Neutrophil (primary cell): ENCODE measurements around the gene STK11IP.
A peak's percentile ranks its signal among the peaks of the same experiment; 100 is the strongest.

Source experiments
- H3K27ac ChIP-seq: fragments of 200-600 bp; sonication (generic); 2 replicates; pipeline ENCODE4 v1.5.1; 2016; ENCODE audit warnings: mild to moderate bottlenecking, moderate library complexity
- H3K27me3 ChIP-seq: fragments of 200-600 bp; sonication (generic); 2 replicates; pipeline ENCODE4 v1.6.0; 2016; ENCODE audit warnings: mild to moderate bottlenecking
- H3K36me3 ChIP-seq: fragments of 200-600 bp; sonication (generic); 2 replicates; pipeline ENCODE4 v1.5.1; 2017
- H3K4me1 ChIP-seq, 2 experiments: fragments of 200-600 bp in 1 of 2; sonication (generic) in 1 of 2; 1 replicate in 1 of 2; 2 replicates in 1 of 2; pipeline versions ENCODE4 v1.5.1 to v1.6.1; 2013 to 2016; ENCODE audit warnings: low read depth in 1 of 2, low read length in 1 of 2, mild to moderate bottlenecking in 1 of 2, moderate library complexity in 1 of 2; ENCODE audit not compliant: control insufficient read depth in 1 of 2, insufficient read depth in 1 of 2
- H3K4me3 ChIP-seq, 2 experiments: fragments of 200-600 bp in 1 of 2; sonication (generic) in 1 of 2; 1 replicate in 1 of 2; 2 replicates in 1 of 2; pipeline ENCODE4 v1.5.1; 2013 to 2016; ENCODE audit warnings: low read depth in 1 of 2, low read length in 1 of 2, mild to moderate bottlenecking in 1 of 2, moderate library complexity in 1 of 2
- H3K9me3 ChIP-seq: fragments of 200-600 bp; sonication (generic); 2 replicates; pipeline ENCODE4 v1.5.1; 2016
- CTCF ChIP-seq: fragments of 200-600 bp; sonication (generic); IDR thresholded peaks from 2 replicates; pipeline ENCODE4 v1.5.1; 2016; ENCODE audit warnings: antibody characterized with exemption

STK11IP gene

GRCh38 chr2:219552382-219553167 lies 45.1 kb upstream of the STK11IP start:
- no peaks in the 10 kb centered on the region for H3K36me3 ChIP-seq
- peak overlapping the region; percentile 51 to 61 for H3K4me3 ChIP-seq
- TF ChIP-seq CTCF = no peak
- peaks cover 88% of the 10 kb centered on the region for H3K27me3 ChIP-seq
- H3K27ac ChIP-seq = no peak overlapping the region
- H3K9me3 ChIP-seq = no peaks in the 10 kb centered on the region
- H3K4me1 ChIP-seq = peaks cover 9 to 16% of the 10 kb centered on the region in 2 experiments

DNA sequence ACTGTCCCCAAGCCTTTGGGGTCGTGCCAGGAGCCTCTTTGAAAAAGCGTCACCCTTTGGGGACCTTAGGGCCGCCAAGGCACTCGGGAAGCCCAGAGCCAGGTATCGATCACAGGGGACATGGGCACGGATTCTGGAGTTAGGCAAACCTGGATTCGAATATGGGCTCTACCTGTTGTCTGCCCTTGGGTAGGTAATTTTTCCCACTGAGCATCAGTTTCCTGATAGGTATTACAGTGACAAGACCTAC lies 44.6 kb upstream of the STK11IP start:
- Histone ChIP-seq H3K36me3 (no peaks in the 10 kb centered on the region), H3K27ac (no peak overlapping the region), H3K27me3 (peaks cover 83% of the 10 kb centered on the region), H3K4me3 (no peak overlapping the region), H3K9me3 (no peaks in the 10 kb centered on the region), H3K4me1 (peaks cover 9 to 16% of the 10 kb centered on the region in 2 experiments)
- no peak for TF ChIP-seq CTCF

DNA sequence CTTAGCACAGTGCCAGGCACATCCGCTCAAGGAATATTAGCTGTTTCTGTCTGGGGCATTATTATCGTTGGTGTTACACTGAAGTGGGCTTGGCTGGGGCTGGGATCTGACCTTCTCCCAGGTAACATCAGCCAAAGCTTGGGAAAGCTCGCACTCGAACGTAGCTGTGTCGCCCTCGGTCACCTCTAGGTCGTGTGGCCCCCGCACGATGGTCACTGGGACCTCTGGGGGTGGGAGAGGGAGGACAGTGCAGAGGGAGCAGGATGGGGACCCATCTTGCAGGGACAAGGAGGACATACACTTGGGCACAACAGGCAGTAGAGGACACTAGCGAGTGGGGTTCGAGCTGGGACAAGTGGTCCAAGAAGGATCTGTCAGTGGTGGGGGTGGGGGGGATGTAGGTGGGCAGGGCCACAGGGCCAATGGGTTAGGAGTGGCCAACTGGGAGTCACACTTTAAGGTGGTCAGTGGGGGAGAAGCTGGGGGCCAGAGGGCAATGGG lies 44.1 kb upstream of the STK11IP start:
- Histone ChIP-seq H3K4me3 (no peak overlapping the region), H3K36me3 (no peaks in the 10 kb centered on the region), H3K4me1 (peaks cover 9 to 16% of the 10 kb centered on the region in 2 experiments), H3K27me3 (peaks cover 78% of the 10 kb centered on the region), H3K27ac (no peak overlapping the region), H3K9me3 (no peaks in the 10 kb centered on the region)
- no peak for TF ChIP-seq CTCF

GRCh38 chr2:219554350-219554749 lies 43.3 kb upstream of the STK11IP start:
- Histone ChIP-seq H3K36me3 (no peaks in the 10 kb centered on the region), H3K4me1 (peaks cover 9 to 16% of the 10 kb centered on the region in 2 experiments), H3K4me3 (no peak overlapping the region), H3K27me3 (peaks cover 70% of the 10 kb centered on the region), H3K9me3 (no peaks in the 10 kb centered on the region), H3K27ac (no peak overlapping the region)
- no peak for TF ChIP-seq CTCF

DNA sequence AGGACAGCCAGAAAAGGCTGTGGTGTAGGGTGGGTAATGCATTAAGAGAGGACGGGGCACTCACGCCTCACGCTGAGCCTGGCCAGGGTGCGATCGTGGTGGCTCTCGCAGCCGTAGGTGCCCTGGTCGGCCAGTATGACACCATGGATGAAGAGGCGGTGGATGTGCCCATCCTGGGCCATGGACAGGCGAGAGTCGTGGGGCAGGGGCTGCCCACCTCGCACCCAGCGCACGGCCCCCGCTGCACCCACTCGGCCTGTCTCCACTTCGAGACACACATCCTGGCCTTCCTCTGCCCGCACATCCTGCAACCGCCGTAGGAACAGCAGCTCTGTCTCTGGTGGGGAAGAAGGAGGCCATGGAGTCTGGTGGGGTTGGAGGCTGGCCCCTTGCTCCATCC lies 41.7 kb upstream of the STK11IP start:
- Histone ChIP-seq H3K27ac (no peak overlapping the region), H3K4me1 (peaks cover 9 to 16% of the 10 kb centered on the region in 2 experiments), H3K4me3 (no peak overlapping the region), H3K36me3 (no peaks in the 10 kb centered on the region), H3K27me3 (peaks cover 54% of the 10 kb centered on the region), H3K9me3 (no peaks in the 10 kb centered on the region)
- TF ChIP-seq CTCF = no peak
